Measurements from ENCODE around the gene PEDS1. TPM values are rescaled to one million over a fixed set of nuclear protein-coding genes. Genes with fewer than 3 reads are reported as not detected.

PEDS1 gene
- total and polyA plus RNA-seq, 7 donors: 13.8 to 27.4 (median 20.2) TPM

DNA sequence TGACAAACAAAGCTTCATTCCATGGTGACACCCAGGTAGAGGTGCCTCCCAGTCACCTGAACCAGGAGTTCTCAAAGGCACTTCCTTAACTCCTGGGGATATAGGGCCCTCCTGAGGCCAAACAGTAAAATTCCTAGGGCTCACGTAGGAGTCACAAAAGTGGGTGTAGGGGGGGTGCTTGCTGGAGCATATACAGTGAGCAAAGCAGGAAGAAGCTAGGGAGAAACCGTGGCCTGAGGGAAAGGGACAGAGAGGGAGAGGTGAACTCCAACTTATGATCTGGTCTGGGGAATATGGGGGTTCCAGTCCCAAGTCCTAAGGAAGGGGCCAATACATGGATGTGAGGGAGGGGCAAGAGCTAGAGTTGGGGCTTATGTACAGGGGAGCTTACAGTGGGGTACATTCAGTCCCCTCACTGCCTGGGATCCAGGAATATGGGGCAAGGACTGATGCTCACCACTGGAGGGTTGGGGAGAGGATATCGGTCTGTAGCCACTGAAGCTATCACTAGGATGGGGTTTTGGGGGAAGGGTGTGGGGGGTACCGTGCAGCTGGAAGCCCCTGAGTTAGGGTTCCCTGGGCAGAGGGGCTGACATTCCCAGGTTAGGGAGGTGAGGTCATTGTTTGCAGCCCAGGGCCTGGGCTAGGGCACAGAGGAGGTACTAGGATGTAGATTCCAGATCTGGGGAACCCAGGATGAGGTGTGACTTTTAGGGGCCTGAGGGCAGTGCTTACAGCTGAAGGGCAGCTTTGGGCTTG lies 950 bp downstream of the PEDS1 start:
- Histone ChIP-seq H3K9me3 (no peaks in the 10 kb centered on the region), H3K27ac (peak overlapping the region; percentile 88 to 95 (median 91)), H3K36me3 (peaks cover 0 to 13% (median 0%) of the 10 kb centered on the region in 4 donors), H3K4me1 (peaks cover 0 to 63% (median 51%) of the 10 kb centered on the region in 4 donors), H3K27me3 (no peaks in the 10 kb centered on the region), H3K4me3 (peak overlapping the region; percentile 59 to 90 (median 76))
- intact Hi-C loops (cut with DNase I): no loop called here
- DNase-seq: no peak
- no peak for TF ChIP-seq POLR2AphosphoS5 (IDR thresholded peaks at IDR 0.05)
- TF ChIP-seq EP300 (IDR thresholded peaks at IDR 0.05): no peak
- no peak for TF ChIP-seq POLR2A (IDR thresholded peaks at IDR 0.05)
- TF ChIP-seq, protein P1, sequence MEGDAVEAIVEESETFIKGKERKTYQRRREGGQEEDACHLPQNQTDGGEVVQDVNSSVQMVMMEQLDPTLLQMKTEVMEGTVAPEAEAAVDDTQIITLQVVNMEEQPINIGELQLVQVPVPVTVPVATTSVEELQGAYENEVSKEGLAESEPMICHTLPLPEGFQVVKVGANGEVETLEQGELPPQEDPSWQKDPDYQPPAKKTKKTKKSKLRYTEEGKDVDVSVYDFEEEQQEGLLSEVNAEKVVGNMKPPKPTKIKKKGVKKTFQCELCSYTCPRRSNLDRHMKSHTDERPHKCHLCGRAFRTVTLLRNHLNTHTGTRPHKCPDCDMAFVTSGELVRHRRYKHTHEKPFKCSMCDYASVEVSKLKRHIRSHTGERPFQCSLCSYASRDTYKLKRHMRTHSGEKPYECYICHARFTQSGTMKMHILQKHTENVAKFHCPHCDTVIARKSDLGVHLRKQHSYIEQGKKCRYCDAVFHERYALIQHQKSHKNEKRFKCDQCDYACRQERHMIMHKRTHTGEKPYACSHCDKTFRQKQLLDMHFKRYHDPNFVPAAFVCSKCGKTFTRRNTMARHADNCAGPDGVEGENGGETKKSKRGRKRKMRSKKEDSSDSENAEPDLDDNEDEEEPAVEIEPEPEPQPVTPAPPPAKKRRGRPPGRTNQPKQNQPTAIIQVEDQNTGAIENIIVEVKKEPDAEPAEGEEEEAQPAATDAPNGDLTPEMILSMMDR (IDR thresholded peaks at IDR 0.05): no peak
- WGBS, 2 donors: 5 to 28% methylated on average over 4 of the region's 4 CpGs

DNA sequence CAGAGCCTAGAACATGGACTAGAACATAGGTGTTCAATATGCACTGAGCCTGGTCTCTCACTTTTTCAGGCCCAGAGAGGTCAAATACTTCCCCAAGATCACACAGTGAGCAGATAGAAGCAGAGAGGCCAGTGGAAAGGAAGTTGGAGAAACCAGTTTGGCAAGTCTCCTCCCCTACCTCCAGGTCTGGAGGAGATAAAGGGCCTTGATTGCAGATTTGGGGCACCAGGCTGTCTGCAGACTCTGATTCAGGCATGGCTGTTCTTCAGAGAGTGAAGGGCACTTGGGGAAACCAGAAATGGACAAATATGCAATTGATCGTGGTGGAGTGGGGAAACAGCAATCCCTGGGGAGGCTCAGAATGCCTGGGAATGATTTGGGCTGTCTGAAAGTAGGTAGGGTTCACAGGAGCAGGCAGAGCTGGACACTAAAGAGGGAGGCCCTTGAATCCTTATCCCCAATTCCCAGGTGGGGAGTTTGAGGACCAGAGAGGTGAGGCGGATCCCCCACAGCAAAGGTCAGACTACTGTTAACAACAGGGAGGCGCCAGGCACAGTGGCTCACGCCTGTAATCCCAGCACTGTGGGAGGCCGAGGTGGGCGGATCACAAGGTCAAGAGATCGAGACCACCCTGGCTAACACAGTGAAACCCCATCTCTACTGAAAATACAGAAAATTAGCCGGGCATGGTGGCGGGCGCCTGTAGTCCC lies 2.3 kb downstream of the PEDS1 start:
- no peaks in the 10 kb centered on the region for H3K27me3 ChIP-seq
- H3K9me3 ChIP-seq: no peaks in the 10 kb centered on the region
- TF ChIP-seq EP300 (IDR thresholded peaks at IDR 0.05): no peak
- TF ChIP-seq POLR2A (IDR thresholded peaks at IDR 0.05): no peak
- TF ChIP-seq POLR2AphosphoS5 (IDR thresholded peaks at IDR 0.05): no peak
- TF ChIP-seq, protein P1 (IDR thresholded peaks at IDR 0.05): no peak
- peaks cover 0 to 75% (median 65%) of the 10 kb centered on the region in 4 donors for H3K4me1 ChIP-seq
- intact Hi-C loops (cut with DNase I): loop anchor here (2.0 kb wide), 1 partner anchor 18 kb away; no protein-coding TSS in a partner anchor
- peaks cover 0 to 13% (median 0%) of the 10 kb centered on the region in 4 donors for H3K36me3 ChIP-seq
- H3K27ac ChIP-seq: peak overlapping the region; percentile 19 to 95 (median 90)
- 49 to 69% methylated on average over 10 of the region's 10 CpGs for WGBS, 2 donors
- DNase-seq: no peak
- no peak overlapping the region for H3K4me3 ChIP-seq

DNA sequence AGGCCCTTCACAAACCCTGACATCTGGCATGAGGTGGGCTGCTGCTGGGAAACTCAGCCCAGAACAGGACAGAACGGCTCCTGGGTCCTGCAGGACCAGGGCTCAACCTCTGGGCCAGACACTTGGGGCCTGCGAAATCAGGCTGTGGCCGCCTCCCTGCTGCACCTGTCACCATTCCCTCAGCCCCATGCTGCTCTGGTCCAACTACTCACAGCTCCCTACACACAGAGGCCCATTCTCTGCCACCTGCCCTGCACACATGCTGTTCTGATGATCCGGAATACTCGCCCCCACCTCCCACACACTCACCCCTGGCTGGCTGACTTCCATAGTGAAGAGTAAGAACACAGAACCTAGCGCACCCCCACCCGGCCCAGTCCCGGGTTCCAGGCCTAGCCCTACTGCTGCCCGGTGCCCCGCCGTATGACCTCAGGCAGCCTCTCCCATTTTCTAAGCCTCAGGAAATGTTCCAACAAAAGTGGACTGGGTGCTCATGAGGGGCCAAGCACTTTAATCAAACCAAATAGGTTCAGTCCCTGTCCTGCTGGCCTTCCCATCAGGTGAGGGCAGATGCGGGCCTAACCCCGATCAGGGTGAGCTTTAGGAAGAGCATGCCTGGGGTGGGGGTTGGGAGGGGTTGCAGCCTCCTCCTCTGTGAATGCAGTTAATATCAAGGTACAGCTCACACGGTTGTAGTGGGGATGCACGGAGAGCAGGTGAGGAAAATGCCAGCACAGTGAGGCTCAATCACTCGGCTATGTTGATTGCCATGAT lies 3.9 kb downstream of the PEDS1 start:
- WGBS, 2 donors: 42 to 79% methylated on average over 16 of the region's 16 CpGs
- H3K27ac ChIP-seq: peak overlapping the region in 3 of 4 donors; percentile 88 to 95 (median 93)

More for the DNA sequence above, 3.9 kb downstream of the PEDS1 start:
- Histone ChIP-seq H3K4me1 (peaks cover 0 to 91% (median 68%) of the 10 kb centered on the region in 4 donors), H3K36me3 (peaks cover 0 to 13% (median 0%) of the 10 kb centered on the region in 4 donors), H3K9me3 (no peaks in the 10 kb centered on the region), H3K4me3 (no peak overlapping the region), H3K27me3 (no peaks in the 10 kb centered on the region)
- DNase-seq: no peak
- intact Hi-C loops (cut with DNase I): loop anchor here (2.0 kb wide), 1 partner anchor 17 kb away; no protein-coding TSS in a partner anchor
- TF ChIP-seq POLR2A (IDR thresholded peaks at IDR 0.05): no peak
- TF ChIP-seq POLR2AphosphoS5 (IDR thresholded peaks at IDR 0.05): no peak
- TF ChIP-seq EP300 (IDR thresholded peaks at IDR 0.05): no peak
- TF ChIP-seq, protein P1 (IDR thresholded peaks at IDR 0.05): no peak
